ENCODE results near the gene OS9.

DNA sequence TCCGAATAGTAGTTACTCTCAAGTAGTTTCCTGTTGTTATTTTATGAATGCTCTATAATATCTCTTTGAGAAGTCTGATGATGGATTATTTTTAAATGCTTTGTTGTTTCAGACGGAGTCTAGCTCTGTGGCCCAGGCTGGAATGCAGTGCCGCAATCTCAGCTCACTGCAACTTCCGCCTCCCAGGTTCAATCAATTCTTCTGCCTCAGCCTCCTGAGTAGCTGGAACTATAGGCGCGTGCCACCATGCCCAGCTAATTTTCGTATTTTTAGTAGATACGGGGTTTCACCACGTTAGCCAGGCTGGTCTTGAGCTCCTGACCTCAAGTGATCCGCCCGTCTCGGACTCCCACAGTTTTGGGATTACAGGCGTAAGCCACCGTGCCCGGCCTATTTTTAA is 1.4 kb upstream of the OS9 start:
- TF ChIP-seq POLR2A (IDR thresholded peaks at IDR 0.05) (no peak), CTCF (IDR thresholded peaks at IDR 0.05) (no peak), EP300 (IDR thresholded peaks at IDR 0.05) (no peak)
